Astrocyte (in vitro differentiated cells and primary cell): ENCODE measurements around the gene B4GALT7.

Experiments
- CTCF ChIP-seq: IDR thresholded peaks from 2 replicates; pipeline ENCODE4 v1.5.1; 2011; ENCODE audit warnings: low read depth, mild to moderate bottlenecking, inconsistent platforms, low read length, moderate library complexity; ENCODE audit not compliant: insufficient read depth
- EZH2 ChIP-seq: IDR thresholded peaks from 2 replicates; pipeline ENCODE4 v1.6.1; 2012; ENCODE audit warnings: mild to moderate bottlenecking, low read length, inconsistent platforms; ENCODE audit not compliant: insufficient read depth

GRCh38 chr5:177605078-177605477 is 5.1 kb downstream of the B4GALT7 start:
- no peak for TF ChIP-seq CTCF
- TF ChIP-seq EZH2: no peak
